HEK293T (cell line): Measurements from ENCODE around the gene HHIPL1.

Experiments
- ARNT ChIP-seq: fragments of 450-650 bp; IDR thresholded peaks from 2 replicates; pipeline ENCODE4 v1.6.1; 2017; ENCODE audit warnings: mild to moderate bottlenecking
- BHLHE40 ChIP-seq: fragments of 450-650 bp; IDR thresholded peaks from 2 replicates; pipeline ENCODE4 v1.6.1; 2016; ENCODE audit warnings: mild to moderate bottlenecking, moderate library complexity, borderline replicate concordance
- FOXA1 ChIP-seq: fragments of 450-650 bp; IDR thresholded peaks from 2 replicates; pipeline ENCODE4 v1.6.1; 2016; ENCODE audit warnings: mild to moderate bottlenecking
- HDGF ChIP-seq: fragments of 450-650 bp; IDR thresholded peaks from 2 replicates; pipeline ENCODE4 v1.6.1; 2017; ENCODE audit warnings: antibody characterized with exemption, borderline replicate concordance
- SUZ12 ChIP-seq: fragments of 450-650 bp; IDR thresholded peaks from 2 replicates; pipeline ENCODE4 v1.6.1; 2016; ENCODE audit warnings: mild to moderate bottlenecking

- TF ChIP-seq SUZ12 = no peak
- no peak for TF ChIP-seq BHLHE40
- no peak for TF ChIP-seq ARNT
- no peak for TF ChIP-seq FOXA1
- TF ChIP-seq HDGF = no peak
Observed at GRCh38 chr14:99650189-99650588, 5.3 kb downstream of the HHIPL1 start.
